ENCODE data around the gene MAU2. TPM values are rescaled to one million over a fixed set of nuclear protein-coding genes. Genes with fewer than 3 reads are reported as not detected.
"Not testable (repeated sequence)": the region's sequence is repeated elsewhere in the genome, so short reads cannot be mapped to it uniquely, and the experiment has no call there.

The MAU2 gene
- total RNA-seq, 1 donor from 2014 or later = 20.7 TPM

DNA sequence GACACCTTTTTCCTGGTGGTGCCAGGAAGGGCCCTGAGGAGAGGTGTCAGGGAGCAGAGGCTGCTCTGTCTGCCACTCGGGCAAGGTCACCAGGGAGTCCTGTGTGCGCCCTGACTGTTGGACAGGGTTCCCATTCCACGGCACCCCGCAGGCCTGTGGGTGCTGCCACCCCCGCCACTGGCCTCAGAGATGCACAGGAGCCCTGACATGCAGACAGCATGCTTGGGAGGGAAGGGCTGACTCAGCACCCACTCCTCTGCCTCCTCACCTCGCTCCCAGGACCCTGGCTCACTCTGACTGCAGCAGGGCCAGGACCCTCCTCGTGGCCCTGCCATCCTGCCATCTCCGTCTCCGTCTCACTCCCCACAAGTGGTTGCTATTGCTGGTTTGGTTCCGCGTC, 25.3 kb downstream of the MAU2 start:
- DNase-seq (ENCODE audit: low spot score) = no peak

DNA sequence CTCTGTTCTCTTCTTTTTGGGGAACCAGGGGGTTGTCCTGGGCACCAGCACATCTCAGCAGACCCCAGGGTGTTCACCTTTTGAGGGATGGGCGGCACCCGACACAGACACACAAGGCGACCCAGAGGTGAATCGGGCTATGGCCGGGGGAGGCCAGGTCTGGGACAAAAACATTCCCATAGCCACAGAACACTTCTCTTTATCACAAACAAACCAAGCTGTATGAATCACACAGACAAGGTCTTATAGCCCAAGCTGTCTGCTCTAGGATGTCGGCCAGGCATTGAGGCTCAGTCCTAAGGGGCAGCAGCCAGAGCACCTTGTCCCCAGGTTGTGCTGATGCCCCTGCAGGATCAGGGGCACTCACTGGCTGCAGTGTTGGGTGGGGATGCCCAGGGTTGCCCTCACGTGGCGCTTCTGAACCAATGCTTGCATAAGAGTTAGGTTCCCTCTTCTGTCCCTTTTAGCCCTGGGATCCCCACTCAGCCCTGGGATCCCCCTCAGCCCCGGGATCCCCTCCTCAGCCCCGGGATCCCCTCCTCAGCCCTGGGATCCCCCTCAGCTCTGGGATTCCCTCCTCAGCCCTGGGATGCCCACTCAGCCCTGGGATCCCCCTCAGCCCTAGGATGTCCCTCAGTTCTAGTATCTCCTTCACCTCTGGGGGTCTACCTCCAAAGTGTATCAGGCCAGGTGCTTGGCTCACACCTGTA, 26.9 kb downstream of the MAU2 start:
- DNase-seq (ENCODE audit: low spot score) = no peak

- DNase-seq (ENCODE audit: low spot score) = no peak
Measured at GRCh38 chr19:19348266-19348665, 27.6 kb downstream of the MAU2 start.

DNA sequence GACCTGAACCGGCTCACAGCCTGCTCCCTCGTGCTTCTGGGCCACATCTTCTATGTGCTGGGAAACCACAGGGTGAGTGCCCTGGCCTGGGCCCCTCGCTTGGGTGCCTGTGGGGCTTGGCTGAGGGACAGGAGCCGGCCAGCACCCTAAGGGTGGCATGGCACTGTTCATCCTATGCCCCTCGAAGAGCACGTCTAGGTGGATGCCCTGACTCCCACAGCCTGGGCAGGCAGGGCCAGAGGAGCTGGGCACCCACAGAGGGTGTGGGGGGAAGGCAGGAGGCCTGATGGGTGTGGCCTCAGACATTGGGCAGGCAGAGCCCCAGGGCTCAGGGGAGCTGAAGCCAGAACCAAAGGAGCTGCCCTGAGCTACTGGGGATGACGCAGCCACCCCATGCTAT, 28.7 kb downstream of the MAU2 start:
- DNase-seq (ENCODE audit: low spot score) = no peak

DNA sequence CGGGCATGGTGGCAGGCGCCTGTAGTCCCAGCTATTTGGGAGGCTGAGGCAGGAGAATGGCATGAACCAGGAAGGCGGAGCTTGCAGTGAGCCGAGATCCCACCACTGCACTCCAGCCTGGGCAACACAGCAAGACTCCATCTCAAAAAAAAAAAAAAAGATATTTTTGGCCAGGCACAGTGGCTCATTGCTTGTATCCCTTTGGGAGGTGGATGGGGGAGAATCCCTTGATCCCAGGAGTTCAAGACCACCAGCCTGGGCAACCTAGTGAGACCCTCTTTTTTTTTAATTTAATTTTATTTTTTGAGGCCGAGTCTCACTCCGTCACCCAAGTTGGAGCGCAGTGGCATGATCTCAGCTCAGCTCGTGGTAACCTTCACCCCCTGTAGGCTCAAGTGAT, 30.1 kb downstream of the MAU2 start:
- DNase-seq (ENCODE audit: low spot score) = not testable (repeated sequence)

GRCh38 chr19:19352823-19353222, 32.2 kb downstream of the MAU2 start:
- DNase-seq (ENCODE audit: low spot score) = no peak

DNA sequence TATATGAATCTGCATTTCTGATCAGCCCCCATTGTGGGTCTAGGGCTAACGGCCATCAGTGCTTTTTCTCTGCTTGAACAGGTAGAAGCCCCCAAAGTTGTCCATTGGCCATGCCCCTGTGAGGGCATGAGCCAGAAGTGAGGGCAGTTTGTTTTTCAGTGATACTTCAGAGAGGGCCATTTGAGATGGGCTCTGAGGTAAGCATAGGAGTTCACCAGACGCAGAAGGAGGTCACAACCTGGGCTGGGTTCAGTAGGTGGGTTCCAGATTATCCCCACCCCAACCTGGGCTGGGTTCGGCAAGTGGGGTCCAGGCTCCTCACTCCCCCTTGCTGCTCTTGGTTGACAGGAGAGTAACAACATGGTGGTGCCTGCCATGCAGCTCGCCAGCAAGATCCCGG, 33.4 kb downstream of the MAU2 start:
- no peak for DNase-seq (ENCODE audit: low spot score)

- DNase-seq (ENCODE audit: low spot score) = no peak
Measured at GRCh38 chr19:19354932-19355331, 34.3 kb downstream of the MAU2 start.

GRCh38 chr19:19355606-19356139, 35.0 kb downstream of the MAU2 start:
- no peak for DNase-seq (ENCODE audit: low spot score)

DNA sequence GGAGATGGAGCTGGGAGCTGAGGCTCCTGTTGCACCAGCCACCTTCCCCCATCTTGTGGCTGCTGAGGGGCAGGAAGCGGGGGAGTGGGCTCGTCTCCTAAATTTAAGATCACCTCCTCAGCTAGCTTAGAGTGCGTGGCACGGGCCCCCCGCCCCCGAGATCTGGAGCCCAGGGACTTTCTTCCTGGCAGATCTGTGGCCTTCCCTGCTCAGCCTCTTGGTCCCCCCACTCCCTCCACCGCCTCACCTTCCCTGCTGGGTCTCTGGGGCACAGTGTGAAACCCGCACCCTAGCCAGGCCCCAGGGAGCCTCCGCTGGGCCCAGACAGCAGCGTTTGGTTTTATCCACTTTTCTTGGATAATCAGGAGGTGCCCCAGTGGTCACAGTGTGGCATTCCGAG, 35.9 kb downstream of the MAU2 start:
- no peak for DNase-seq (ENCODE audit: low spot score)

GRCh38 chr19:19356901-19357566, 36.4 kb downstream of the MAU2 start:
- DNase-seq (ENCODE audit: low spot score) = no peak

GRCh38 chr19:19361075-19361594, 40.5 kb downstream of the MAU2 start:
- DNase-seq (ENCODE audit: low spot score) = peak; percentile 82

GRCh38 chr19:19362075-19362474, 41.4 kb downstream of the MAU2 start:
- DNase-seq (ENCODE audit: low spot score) = no peak

DNA sequence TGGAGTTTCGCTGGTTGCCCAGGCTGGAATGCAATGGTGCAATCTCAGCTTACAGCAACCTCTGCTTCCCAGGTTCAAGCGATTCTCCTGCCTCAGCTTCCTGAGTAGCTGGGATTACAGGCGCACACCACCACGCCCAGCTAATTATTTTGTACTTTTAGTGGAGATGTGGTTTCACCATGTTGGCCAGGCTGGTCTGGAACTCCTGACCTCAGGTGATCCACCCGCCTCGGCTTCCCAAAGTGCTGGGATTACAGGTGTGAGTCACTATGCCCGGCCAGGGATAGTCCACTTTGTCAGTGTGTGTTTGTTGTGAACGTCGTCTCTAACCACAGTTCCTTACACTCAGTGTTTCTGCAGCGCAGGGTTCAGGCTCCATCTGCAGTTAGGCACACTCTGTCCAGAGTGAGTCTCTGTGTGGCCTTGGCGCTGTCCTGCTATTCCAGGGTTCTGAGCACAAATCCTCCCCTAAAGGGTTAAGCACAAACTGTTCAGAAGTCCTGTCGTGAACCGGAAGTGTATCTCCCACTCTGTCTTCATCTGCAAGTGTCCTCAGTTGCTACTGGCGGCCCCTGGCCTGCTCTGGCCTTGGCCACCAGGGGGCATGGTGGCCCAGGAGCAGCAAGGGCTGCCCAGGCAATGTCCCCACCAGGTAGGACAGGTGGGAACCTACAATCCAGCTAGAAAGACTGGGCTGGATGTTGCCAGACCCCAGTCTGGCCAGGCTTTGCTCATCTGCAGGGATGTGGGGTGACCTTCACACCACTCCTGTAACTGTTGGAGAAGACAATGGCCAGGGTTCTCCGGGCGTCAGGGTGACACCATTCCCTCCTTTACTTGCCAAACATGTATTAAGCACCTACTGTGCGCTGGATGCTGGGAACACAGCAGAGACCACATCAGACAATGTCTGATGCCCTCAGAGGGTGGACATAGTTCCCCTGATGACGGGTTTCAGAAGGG, 46.1 kb downstream of the MAU2 start:
- peak; percentile 67 for DNase-seq (ENCODE audit: low spot score)

- no peak for DNase-seq (ENCODE audit: low spot score)
Measured at GRCh38 chr19:19368087-19368486, 47.5 kb downstream of the MAU2 start.

GRCh38 chr19:19371059-19371458, 50.4 kb downstream of the MAU2 start:
- DNase-seq (ENCODE audit: low spot score) = no peak

DNA sequence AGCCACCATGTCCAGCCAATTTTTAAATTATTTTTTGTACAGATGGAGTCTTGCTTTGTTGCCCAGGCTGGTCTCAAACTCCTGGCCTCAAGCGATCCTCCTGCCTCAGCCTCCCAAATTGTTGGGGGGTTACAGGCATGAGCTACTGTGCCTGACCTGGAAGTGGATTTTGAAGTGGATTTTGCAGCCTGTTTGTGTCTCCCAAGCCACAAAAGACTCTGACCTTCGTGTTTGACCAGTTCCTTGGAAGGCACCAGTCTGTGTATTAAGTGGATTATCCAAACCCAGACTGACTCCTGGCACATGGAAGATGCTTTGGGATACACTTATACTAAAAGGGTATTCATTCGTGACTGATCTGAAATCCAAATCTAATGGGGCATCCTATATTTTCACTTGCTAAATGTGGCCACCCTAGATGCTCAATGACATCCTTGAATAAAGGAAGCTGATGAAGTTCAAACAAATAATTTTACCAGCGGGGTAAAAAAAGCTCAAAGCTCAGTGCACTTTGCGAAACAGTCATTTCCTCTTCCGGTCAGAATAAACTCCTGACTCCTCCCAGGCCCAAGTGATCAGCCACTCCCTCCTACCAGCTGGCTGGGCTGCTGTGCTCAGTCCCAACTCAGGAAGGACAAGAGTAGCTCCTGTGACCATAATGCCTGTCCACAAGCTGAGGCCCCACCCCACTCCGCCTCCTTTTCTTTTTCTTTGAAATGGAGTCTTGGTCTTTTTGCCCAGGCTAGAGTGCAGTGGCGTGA, 52.2 kb downstream of the MAU2 start:
- peak; percentile 45 for DNase-seq (ENCODE audit: low spot score)

- no peak for DNase-seq (ENCODE audit: low spot score)
Measured at GRCh38 chr19:19379527-19379926, 58.9 kb downstream of the MAU2 start.

- DNase-seq (ENCODE audit: low spot score) = not testable (repeated sequence)
Measured at GRCh38 chr19:19380316-19380715, 59.7 kb downstream of the MAU2 start.

GRCh38 chr19:19381007-19381926, 60.6 kb downstream of the MAU2 start:
- no peak for DNase-seq (ENCODE audit: low spot score)

All from umbilical cord (tissue), 2 donors.